H1 (cell line): ENCODE measurements around the gene ASXL1. TPM values are rescaled to one million over a fixed set of nuclear protein-coding genes. Genes with fewer than 3 reads are reported as not detected.

ENCODE experiments used
- ASH2L ChIP-seq: fragments of 200-600, 300-600 bp; sonication (generic); IDR thresholded peaks from one replicate; pipeline ENCODE4 v1.7.1; 2017; ENCODE audit warnings: low read length
- CHD1 ChIP-seq: IDR thresholded peaks from 2 replicates; pipeline ENCODE4 v1.6.1; 2012; ENCODE audit warnings: low read depth, low read length, improper control_type of control experiment
- GTF2F1 ChIP-seq: IDR thresholded peaks from 2 replicates; pipeline ENCODE4 v1.6.1; 2012; ENCODE audit warnings: low read depth, low read length, improper control_type of control experiment, borderline replicate concordance
- KDM5A ChIP-seq: fragments of 200-600 bp; IDR thresholded peaks from 2 replicates; pipeline ENCODE4 v1.7.1; 2012; ENCODE audit warnings: mild to moderate bottlenecking, low read length, inconsistent platforms, mixed read lengths
- POU5F1 ChIP-seq: IDR thresholded peaks from 2 replicates; pipeline ENCODE4 v1.6.1; 2011; ENCODE audit warnings: low read depth, mild to moderate bottlenecking, low read length, moderate library complexity
- RFX5 ChIP-seq: IDR thresholded peaks from 2 replicates; pipeline ENCODE4 v1.6.1; 2011; ENCODE audit warnings: low read depth, low read length, improper control_type of control experiment, borderline replicate concordance
- RXRA ChIP-seq: IDR thresholded peaks from 2 replicates; pipeline ENCODE4 v1.6.1; 2011; ENCODE audit warnings: low read depth, mild to moderate bottlenecking, low read length, moderate library complexity; ENCODE audit not compliant: insufficient read depth
- SP1 ChIP-seq: IDR thresholded peaks from 2 replicates; pipeline ENCODE4 v1.6.1; 2011; ENCODE audit warnings: low read depth, low read length
- YY1 ChIP-seq: IDR thresholded peaks from 2 replicates; pipeline ENCODE4 v1.6.1; 2011; ENCODE audit warnings: low read depth, mild to moderate bottlenecking, low read length
- polyA plus RNA-seq, 7 experiments: library from polyadenylated mRNA; depleted of rRNA in 3 of 7; stranded (reverse) in 5 of 7; unstranded in 2 of 7; fragments of >200 nt in 5 of 7; fragments of 200-250 nt in 2 of 7; gene quantifications; 1 replicate in 5 of 7; 2 replicates in 1 of 7; 4 replicates in 1 of 7; pipeline versions ENCODE4 v1.2.1 to v1.2.3, GENCODE V29; 2011 to 2013; ENCODE audit warnings: missing spikeins in 2 of 7, mixed read lengths in 2 of 7
- total RNA-seq: library from RNA; stranded (reverse); fragmentation: NEBNext Ultra II Directional; extraction: Animal tissue kit (Norgen Biotek cat#: 25700); gene quantifications from 2 replicates; pipeline ENCODE4 v1.2.1, GENCODE V29; 2021
- TF ChIP-seq, protein P1 (sequence below): fragments of 300-600 bp; sonication (generic); IDR thresholded peaks from 2 replicates; pipeline ENCODE4 v1.7.1; 2012; ENCODE audit warnings: low read length, moderate library complexity, mild to moderate bottlenecking, inconsistent platforms; ENCODE audit not compliant: insufficient replicate concordance
- TF ChIP-seq, protein P2 (sequence below): IDR thresholded peaks from 2 replicates; pipeline ENCODE4 v1.6.1; 2012; ENCODE audit warnings: inconsistent platforms

Gene ASXL1
- total and polyA plus RNA-seq, 2 of the 8 experiments (the other 6 are each of a cell fraction or from before 2014, with no cell fraction given), result 10.6 to 26.5 TPM

DNA sequence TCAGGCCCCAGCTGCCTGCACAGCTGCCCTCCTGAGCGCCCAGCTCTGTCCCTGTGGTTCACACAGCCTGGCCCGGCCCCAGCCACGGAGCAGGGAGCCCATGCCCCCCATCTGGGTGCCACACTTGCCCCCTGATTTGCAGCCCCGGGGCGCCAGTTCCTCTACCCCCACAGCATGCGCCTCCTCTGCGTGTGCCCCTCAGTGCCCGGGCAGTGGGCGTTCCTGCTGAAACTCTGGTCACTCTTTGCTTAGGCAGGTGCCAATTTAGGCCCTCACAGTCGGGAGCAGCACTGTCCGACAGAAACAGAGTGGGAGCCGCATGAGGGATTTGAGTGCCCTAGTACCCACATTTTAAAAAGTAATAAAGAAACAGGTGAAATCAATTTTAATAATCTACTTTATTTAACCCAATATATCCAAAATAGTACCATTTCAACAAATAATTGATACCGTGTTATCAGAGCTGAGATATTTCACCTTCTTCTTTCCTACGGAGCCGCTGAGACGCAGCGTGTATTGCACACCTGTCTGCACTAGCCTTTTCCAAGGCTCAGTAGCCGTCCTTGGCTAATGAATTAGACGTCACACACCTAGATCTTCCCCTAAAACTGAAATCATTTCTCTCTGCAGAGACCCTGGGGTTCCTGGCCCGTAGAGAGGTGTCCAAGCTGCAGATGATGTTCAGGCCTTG is 106.4 kb downstream of the ASXL1 start (continued):
- TF ChIP-seq, protein P1, sequence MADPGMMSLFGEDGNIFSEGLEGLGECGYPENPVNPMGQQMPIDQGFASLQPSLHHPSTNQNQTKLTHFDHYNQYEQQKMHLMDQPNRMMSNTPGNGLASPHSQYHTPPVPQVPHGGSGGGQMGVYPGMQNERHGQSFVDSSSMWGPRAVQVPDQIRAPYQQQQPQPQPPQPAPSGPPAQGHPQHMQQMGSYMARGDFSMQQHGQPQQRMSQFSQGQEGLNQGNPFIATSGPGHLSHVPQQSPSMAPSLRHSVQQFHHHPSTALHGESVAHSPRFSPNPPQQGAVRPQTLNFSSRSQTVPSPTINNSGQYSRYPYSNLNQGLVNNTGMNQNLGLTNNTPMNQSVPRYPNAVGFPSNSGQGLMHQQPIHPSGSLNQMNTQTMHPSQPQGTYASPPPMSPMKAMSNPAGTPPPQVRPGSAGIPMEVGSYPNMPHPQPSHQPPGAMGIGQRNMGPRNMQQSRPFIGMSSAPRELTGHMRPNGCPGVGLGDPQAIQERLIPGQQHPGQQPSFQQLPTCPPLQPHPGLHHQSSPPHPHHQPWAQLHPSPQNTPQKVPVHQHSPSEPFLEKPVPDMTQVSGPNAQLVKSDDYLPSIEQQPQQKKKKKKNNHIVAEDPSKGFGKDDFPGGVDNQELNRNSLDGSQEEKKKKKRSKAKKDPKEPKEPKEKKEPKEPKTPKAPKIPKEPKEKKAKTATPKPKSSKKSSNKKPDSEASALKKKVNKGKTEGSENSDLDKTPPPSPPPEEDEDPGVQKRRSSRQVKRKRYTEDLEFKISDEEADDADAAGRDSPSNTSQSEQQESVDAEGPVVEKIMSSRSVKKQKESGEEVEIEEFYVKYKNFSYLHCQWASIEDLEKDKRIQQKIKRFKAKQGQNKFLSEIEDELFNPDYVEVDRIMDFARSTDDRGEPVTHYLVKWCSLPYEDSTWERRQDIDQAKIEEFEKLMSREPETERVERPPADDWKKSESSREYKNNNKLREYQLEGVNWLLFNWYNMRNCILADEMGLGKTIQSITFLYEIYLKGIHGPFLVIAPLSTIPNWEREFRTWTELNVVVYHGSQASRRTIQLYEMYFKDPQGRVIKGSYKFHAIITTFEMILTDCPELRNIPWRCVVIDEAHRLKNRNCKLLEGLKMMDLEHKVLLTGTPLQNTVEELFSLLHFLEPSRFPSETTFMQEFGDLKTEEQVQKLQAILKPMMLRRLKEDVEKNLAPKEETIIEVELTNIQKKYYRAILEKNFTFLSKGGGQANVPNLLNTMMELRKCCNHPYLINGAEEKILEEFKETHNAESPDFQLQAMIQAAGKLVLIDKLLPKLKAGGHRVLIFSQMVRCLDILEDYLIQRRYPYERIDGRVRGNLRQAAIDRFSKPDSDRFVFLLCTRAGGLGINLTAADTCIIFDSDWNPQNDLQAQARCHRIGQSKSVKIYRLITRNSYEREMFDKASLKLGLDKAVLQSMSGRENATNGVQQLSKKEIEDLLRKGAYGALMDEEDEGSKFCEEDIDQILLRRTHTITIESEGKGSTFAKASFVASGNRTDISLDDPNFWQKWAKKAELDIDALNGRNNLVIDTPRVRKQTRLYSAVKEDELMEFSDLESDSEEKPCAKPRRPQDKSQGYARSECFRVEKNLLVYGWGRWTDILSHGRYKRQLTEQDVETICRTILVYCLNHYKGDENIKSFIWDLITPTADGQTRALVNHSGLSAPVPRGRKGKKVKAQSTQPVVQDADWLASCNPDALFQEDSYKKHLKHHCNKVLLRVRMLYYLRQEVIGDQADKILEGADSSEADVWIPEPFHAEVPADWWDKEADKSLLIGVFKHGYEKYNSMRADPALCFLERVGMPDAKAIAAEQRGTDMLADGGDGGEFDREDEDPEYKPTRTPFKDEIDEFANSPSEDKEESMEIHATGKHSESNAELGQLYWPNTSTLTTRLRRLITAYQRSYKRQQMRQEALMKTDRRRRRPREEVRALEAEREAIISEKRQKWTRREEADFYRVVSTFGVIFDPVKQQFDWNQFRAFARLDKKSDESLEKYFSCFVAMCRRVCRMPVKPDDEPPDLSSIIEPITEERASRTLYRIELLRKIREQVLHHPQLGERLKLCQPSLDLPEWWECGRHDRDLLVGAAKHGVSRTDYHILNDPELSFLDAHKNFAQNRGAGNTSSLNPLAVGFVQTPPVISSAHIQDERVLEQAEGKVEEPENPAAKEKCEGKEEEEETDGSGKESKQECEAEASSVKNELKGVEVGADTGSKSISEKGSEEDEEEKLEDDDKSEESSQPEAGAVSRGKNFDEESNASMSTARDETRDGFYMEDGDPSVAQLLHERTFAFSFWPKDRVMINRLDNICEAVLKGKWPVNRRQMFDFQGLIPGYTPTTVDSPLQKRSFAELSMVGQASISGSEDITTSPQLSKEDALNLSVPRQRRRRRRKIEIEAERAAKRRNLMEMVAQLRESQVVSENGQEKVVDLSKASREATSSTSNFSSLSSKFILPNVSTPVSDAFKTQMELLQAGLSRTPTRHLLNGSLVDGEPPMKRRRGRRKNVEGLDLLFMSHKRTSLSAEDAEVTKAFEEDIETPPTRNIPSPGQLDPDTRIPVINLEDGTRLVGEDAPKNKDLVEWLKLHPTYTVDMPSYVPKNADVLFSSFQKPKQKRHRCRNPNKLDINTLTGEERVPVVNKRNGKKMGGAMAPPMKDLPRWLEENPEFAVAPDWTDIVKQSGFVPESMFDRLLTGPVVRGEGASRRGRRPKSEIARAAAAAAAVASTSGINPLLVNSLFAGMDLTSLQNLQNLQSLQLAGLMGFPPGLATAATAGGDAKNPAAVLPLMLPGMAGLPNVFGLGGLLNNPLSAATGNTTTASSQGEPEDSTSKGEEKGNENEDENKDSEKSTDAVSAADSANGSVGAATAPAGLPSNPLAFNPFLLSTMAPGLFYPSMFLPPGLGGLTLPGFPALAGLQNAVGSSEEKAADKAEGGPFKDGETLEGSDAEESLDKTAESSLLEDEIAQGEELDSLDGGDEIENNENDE, result no peak
- TF ChIP-seq CHD1, result no peak
- TF ChIP-seq, protein P2, sequence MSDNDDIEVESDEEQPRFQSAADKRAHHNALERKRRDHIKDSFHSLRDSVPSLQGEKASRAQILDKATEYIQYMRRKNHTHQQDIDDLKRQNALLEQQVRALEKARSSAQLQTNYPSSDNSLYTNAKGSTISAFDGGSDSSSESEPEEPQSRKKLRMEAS, result no peak
- no peak for TF ChIP-seq RFX5
- no peak for TF ChIP-seq ASH2L
- no peak for TF ChIP-seq RXRA
- no peak for TF ChIP-seq YY1
- TF ChIP-seq GTF2F1, result no peak
- no peak for TF ChIP-seq SP1
- no peak for TF ChIP-seq POU5F1
- TF ChIP-seq KDM5A, result no peak
